CD4-positive, alpha-beta T cell treated with Interleukin-15 for 4 hours (primary cell): Measurements from ENCODE around the gene USP3.

Experiments used
- DNase-seq: peaks from one replicate; pipeline ENCODE4 v3.0.0-alpha.2; 2020; ENCODE audit warnings: low spot score

The USP3 gene

GRCh38 chr15:63497642-63498467 is 6.5 kb upstream of the USP3 start:
- peak; percentile 80 for DNase-seq

- no peak for DNase-seq
These were observed 5.2 kb upstream of the USP3 start for GRCh38 chr15:63499175-63499549.

DNA sequence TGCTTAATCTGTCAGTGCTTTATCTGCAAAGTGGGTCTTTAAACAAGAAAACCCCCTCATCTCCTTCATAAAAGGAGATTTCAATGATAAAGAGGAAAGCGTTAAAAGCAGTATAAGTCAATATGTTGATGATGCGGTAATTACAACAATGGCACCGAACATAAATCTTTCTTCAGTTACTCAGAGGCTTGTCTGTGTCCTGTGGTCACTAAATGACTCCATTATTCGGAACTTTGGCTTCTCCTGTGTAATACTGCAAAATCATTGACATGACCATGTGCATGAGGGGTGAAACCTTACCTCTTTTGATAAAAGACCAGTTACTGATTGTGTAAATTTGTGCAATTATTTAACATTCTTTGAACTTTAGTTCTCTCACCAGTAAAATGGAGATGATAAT is 4.8 kb upstream of the USP3 start:
- DNase-seq: no peak

DNA sequence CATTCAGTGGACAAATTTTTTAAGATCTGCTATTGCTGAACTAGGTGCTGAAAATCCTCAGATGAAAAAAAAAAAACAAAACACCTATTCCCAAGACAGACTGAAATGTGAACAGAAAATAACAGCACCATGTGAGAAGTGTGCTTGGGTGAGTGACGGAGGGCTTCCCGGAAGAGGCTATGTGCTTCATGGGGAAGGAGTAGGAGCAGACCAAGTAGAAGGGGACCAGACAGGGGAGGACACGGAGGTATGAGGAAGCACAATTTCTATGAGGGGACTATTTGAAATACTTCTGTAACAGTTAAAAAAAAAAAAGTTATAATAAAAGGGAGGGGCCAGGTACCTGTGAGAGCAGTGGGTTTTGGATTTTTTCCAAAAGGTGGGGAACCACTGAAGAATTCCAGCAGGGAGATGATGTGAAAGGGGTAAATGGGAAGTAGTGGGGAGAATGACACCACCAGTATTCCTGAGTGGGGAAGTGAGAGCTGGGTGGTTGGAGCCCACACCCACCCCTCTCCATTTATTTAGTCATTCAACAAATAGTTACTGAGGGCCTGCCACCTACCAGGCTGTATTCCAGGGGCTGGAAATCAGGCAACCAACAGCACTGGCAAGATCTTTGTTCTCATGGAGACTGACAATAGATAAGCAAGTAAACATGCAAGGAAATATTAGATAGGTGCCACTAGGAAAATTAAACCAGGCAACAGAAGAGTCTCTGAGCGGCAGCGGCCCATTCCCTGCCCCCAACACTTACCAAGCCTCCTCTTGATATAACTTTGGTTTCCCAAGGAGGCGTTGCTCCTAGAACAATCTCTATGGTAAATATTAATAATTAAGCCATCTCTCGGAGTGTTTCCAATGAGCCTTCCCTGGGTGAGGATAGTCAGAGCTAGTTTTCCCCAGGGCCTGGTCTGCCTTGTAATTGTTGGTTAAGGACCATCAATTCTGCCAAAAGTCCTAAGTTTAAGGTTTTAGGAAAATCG is 3.8 kb upstream of the USP3 start:
- DNase-seq: no peak

- DNase-seq: peak; percentile 37
These were observed 2.9 kb upstream of the USP3 start for GRCh38 chr15:63501256-63502089.

DNA sequence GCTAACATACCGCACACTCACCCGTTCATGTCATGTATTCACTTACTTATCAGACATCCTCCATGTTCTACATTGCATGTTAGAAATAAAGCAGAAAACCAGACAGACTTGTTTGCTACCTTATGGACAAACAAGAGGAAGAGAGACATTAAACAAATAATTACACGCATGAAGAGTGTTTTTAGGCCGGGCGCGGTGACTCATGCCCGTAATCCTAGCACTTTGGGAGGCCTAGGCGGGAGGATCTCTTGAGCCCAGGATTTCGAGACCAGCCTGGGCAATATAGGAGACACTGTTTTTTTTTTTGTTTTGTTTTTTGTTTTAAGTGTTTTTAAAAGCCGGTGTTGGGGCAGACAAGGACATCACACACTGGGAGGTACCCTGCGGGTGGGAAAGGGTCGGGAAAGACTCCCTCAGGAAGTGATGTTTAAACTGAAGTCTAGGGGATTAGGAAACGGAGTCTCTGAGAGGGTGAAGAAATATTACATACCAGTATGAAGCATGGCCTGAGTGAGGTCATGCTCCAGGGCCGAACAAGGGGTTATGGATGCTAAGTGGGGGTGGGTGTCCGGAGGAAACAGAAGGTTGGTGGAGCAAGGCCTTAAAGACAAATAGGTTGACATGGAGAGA is 2.1 kb upstream of the USP3 start:
- DNase-seq: no peak

GRCh38 chr15:63502843-63503738 is 1.3 kb upstream of the USP3 start:
- DNase-seq: peak; percentile 77

DNA sequence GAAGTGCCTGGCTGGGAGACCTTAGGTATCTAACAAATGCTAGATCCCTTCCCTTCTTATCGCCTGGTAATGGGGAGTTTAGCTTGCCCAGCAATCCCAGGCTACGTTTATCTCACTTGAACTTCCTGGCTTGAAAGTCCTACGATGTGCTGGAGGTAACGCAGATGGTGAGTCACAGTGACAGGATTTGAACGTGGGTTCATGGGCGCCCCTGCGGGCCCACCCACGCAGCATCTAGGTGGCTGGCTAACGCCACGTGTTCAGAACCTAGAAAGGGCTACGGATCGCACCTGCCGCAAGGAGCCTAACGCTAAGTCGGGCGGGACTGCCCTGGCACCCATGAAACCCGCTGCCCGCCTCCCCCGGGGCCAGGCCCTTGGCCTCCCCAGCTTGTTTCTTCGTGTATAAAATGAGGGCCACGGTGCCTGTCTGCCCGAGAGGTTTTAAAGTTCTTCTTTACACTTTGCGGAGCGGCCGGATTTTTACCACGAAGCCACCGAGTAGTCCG is 600 bp upstream of the USP3 start:
- DNase-seq: peak; percentile 90

DNA sequence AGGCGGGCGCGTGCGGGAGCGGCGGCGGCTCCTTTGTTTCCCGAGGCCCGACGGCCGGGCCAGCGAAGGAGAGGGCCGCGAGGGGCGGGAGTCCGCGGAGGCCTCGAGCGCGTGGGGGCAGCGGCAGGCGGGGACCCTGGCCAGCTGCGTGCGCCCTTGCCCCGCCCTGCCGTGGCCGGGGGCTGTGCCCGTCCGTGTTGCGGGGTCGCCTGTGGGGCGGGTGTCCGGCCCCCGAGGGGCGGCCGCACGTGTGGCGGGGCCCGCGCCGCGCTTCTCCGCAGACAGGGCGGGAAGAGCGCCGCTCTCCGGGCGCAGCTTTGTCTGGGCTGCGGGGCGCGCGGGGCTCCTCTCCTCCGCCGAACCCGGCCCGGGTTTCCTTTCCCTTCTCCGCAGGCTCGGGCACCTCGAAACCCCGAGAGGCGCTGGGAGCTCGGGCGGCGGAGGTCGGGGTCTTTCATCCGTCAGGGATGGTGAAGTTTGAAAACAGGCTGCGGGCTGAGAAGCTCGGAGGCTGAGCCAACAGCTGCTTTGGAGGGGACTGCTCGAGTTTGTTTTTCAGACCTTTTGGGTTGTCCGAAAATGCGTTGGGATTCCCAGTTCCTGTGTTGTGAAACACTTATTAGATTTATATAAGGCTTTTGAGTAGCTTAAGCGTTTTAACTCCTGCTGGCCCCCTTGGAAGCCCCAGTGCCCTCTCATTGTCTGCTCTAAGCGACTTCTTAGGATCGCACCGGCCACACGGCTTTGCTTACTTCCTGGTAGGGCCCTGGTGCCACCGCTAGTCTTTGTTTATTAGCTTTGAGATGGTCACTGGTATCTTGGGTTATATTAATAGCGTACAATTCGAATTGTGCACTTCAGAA is 817 bp downstream of the USP3 start:
- DNase-seq: peak; percentile 54

DNA sequence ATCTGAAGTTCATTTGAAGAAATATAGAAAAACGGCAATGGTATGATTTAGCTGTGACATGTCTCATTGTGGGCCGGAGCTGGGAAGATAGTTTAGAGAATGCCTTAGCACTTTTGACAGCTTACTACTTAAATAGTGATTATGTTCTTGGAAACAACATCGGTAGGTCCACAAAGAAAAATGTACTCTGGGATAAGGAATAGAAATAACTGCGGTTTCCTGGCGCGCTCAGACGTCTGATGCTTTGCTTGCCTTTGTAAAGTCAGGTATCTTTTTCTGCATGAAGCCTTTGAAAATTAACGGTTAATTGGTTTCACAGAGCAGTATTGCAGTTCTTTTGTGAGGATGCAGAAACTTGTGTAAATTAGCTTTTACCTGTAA is 1.4 kb downstream of the USP3 start:
- no peak for DNase-seq

DNA sequence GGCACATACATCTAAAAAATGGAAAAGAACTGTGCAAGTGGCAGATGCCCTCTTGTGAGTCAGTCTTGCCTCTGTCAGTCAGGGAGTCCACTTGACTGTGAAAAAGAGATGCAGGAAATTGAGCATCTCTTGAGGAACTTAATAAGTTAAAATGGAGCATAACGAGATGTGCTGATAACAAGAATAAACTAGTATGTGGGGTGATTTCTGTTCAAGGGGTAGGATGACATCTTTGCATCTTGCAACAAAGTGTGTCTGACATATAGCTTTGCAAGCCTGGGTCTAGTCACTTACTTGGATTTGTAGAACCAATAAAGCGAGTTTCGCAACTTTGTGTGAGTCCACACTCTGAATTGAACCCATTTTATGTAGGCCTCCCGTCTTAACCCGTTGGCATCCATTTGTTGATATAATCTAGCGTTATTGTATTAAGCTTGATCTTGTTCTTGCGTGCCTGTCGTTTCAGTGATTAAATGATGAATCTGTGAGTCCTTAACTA is 2.2 kb downstream of the USP3 start:
- DNase-seq: peak; percentile 65

- no peak for DNase-seq
These were observed 3.8 kb downstream of the USP3 start for GRCh38 chr15:63507878-63508818.

- DNase-seq: no peak
These were observed 4.9 kb downstream of the USP3 start for GRCh38 chr15:63509056-63509954.

DNA sequence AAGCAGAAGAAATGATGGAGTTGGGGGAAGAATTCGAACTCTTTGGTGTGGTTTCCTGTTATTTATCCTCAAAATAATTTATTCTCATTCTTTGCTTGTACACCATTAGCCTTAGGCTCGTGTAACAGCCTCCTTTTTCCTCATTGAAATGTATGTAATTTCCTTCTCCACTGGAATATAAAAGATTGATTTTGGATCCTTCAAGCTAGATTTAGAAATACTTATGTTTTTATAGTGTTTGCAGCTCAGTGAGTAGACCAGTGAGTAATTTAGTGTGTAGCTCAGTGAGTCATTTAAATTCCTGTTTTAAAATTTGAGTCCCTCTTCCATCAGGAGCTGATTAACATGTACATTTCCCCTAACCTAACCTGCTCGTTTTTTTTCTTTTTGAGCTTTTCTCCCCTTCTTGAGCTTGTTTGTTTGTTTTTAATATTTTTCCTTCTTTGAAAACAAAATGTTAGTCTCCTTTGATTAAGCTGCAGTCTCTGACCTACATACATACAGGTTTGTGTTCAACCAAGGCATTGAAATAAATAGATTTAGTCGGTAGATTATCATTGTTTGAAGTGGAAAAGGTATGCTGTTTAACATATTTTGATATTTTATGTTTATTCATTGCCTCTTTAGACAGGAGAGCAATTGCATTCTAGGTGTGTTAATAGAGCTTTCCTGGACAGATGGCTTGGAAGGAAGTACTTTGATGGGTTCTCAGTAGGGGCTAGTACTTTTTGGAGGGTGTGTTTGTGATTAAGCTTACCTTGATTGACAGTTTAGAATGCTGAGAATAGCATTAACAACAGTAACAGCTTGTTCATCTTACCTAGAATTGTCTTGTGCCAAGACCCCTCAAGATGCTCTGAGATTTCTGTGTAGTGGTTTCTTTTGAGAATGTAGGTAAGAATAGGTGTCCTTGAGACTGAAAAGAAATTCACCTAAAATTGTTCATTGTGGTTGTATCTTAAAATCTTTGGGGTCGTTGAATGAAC is 5.9 kb downstream of the USP3 start:
- DNase-seq: peak; percentile 63

DNA sequence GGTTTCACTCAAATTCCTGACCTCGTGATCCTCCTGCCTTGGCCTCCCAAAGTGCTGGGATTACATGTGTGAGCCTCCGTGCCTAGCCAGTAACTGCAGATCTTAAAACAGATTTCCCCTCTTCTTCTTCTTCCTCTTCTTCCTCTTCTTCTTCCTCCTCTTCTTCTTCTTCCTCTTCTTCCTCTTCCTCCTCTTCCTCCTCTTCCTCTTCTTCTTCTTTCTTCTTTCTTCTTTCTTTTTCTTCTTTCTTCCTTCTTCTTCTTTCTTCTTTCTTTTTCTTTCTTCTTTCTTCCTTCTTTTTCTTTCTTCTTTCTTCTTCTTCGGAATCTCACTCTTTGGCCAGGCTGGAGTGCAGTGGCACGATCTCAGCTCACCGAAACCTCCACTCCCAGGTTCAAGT is 7.8 kb downstream of the USP3 start:
- DNase-seq: no peak

- DNase-seq: no peak
These were observed 8.9 kb downstream of the USP3 start for GRCh38 chr15:63513271-63513670.
